Duodenal mucosa (tissue), 2 donors: Measurements from ENCODE around the gene ANKRD6.

ENCODE experiments used
- H3K27ac ChIP-seq: one replicate; pipeline ENCODE4 v1.7.0; 2013; ENCODE audit warnings: low read depth, low read length
- H3K27me3 ChIP-seq, 2 donors: one replicate each; pipeline ENCODE4 v1.7.0; 2013; ENCODE audit warnings: low read length in 2 of 2, control low read depth in 1 of 2; ENCODE audit not compliant: insufficient read depth in 2 of 2, control insufficient read depth in 1 of 2
- H3K36me3 ChIP-seq, 2 donors: one replicate each; pipeline ENCODE4 v1.7.0; 2013; ENCODE audit warnings: low read length in 2 of 2, control low read depth in 1 of 2; ENCODE audit not compliant: insufficient read depth in 2 of 2, control insufficient read depth in 1 of 2
- H3K4me1 ChIP-seq, 2 donors: one replicate each; pipeline ENCODE4 v1.7.0; 2013; ENCODE audit warnings: low read length in 2 of 2, control low read depth in 1 of 2; ENCODE audit not compliant: insufficient read depth in 2 of 2, control insufficient read depth in 1 of 2
- H3K4me3 ChIP-seq, 2 donors: one replicate each; pipeline ENCODE4 v1.7.0; 2013; ENCODE audit warnings: low read length in 2 of 2, low read depth in 1 of 2
- H3K9ac ChIP-seq, 2 donors: one replicate each; pipeline ENCODE4 v1.7.0; 2013; ENCODE audit warnings: low read length in 2 of 2, low read depth in 1 of 2
- H3K9me3 ChIP-seq, 2 donors: one replicate each; pipeline ENCODE4 v1.7.0; 2013; ENCODE audit warnings: low read length in 2 of 2, control low read depth in 1 of 2; ENCODE audit not compliant: control insufficient read depth in 1 of 2

Gene ANKRD6

GRCh38 chr6:89483111-89483720 lies 50.3 kb downstream of the ANKRD6 start:
- no peaks in the 10 kb centered on the region for H3K36me3 ChIP-seq
- no peak overlapping the region for H3K27ac ChIP-seq
- no peak overlapping the region for H3K4me3 ChIP-seq

DNA sequence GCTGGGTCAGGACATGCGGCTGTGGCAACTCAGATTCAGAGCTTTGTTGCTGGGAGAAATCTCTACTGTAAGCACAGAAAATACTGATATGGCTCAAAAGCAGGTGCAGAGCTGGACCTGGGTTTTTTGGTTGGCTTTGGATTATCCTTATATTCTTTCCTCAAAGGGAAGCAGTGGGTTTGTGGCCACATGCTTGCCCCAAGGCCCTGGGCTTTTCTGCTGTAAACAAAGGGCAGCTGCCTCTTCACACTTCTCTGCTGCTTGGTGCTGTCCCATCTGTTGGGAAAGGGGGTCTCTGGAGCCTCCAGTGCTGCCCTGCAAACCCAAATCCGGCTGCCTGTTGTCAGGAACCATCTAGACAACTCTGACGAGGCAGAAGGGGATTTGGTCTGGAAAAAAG lies 52.4 kb downstream of the ANKRD6 start:
- Histone ChIP-seq H3K4me1 (no peaks in the 10 kb centered on the region), H3K36me3 (no peaks in the 10 kb centered on the region), H3K4me3 (no peak overlapping the region), H3K9ac (no peak overlapping the region), H3K27me3 (no peaks in the 10 kb centered on the region), H3K27ac (no peak overlapping the region), H3K9me3 (no peaks in the 10 kb centered on the region)

More at GRCh38 chr6:89483111-89483720, 50.3 kb downstream of the ANKRD6 start:
- H3K9me3 ChIP-seq, result no peaks in the 10 kb centered on the region
- no peaks in the 10 kb centered on the region for H3K27me3 ChIP-seq
- H3K9ac ChIP-seq, result no peak overlapping the region
- H3K4me1 ChIP-seq, result no peaks in the 10 kb centered on the region

- H3K27me3 ChIP-seq, result no peaks in the 10 kb centered on the region
- H3K9ac ChIP-seq, result no peak overlapping the region
- H3K27ac ChIP-seq, result no peak overlapping the region
- H3K4me1 ChIP-seq, result no peaks in the 10 kb centered on the region
- no peaks in the 10 kb centered on the region for H3K9me3 ChIP-seq
- no peak overlapping the region for H3K4me3 ChIP-seq
- no peaks in the 10 kb centered on the region for H3K36me3 ChIP-seq
These were observed 54.9 kb downstream of the ANKRD6 start for GRCh38 chr6:89487864-89488263.

- H3K36me3 ChIP-seq, result no peaks in the 10 kb centered on the region
- no peak overlapping the region for H3K9ac ChIP-seq
- H3K27me3 ChIP-seq, result no peaks in the 10 kb centered on the region
- no peak overlapping the region for H3K27ac ChIP-seq
- H3K4me3 ChIP-seq, result no peak overlapping the region
- no peaks in the 10 kb centered on the region for H3K4me1 ChIP-seq
- H3K9me3 ChIP-seq, result no peaks in the 10 kb centered on the region
These were observed 55.5 kb downstream of the ANKRD6 start for GRCh38 chr6:89488438-89488837.

DNA sequence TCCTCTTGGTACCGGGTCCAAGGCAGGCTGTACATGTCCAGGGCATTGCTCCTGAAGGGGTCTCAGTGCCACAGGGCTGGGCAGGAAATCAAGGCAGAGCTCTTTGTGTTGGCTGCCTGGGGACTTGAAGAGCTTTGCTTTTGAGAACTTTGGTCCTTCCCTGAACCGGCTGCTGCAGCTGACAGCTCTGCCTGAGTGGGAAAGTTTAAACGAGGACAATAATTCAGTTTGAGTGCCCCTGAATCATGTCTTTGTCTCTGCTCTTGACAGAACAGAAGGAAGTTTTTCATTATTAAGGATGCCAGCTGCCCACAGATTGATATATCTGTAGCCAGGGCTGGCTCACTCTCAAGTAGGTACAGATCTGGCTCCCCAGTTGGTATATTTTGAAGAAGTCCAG lies 56.1 kb downstream of the ANKRD6 start:
- H3K9me3 ChIP-seq, result no peaks in the 10 kb centered on the region
- H3K4me3 ChIP-seq, result no peak overlapping the region
- H3K9ac ChIP-seq, result no peak overlapping the region
- no peak overlapping the region for H3K27ac ChIP-seq
- H3K36me3 ChIP-seq, result no peaks in the 10 kb centered on the region
- H3K4me1 ChIP-seq, result no peaks in the 10 kb centered on the region
- no peaks in the 10 kb centered on the region for H3K27me3 ChIP-seq

GRCh38 chr6:89492025-89492640 lies 59.2 kb downstream of the ANKRD6 start:
- Histone ChIP-seq H3K27me3 (no peaks in the 10 kb centered on the region), H3K27ac (no peak overlapping the region), H3K9me3 (no peaks in the 10 kb centered on the region), H3K9ac (no peak overlapping the region), H3K36me3 (no peaks in the 10 kb centered on the region), H3K4me1 (no peaks in the 10 kb centered on the region), H3K4me3 (no peak overlapping the region)

- Histone ChIP-seq H3K9me3 (no peaks in the 10 kb centered on the region), H3K27ac (no peak overlapping the region)
These were observed 61.3 kb downstream of the ANKRD6 start for GRCh38 chr6:89494131-89494793.

DNA sequence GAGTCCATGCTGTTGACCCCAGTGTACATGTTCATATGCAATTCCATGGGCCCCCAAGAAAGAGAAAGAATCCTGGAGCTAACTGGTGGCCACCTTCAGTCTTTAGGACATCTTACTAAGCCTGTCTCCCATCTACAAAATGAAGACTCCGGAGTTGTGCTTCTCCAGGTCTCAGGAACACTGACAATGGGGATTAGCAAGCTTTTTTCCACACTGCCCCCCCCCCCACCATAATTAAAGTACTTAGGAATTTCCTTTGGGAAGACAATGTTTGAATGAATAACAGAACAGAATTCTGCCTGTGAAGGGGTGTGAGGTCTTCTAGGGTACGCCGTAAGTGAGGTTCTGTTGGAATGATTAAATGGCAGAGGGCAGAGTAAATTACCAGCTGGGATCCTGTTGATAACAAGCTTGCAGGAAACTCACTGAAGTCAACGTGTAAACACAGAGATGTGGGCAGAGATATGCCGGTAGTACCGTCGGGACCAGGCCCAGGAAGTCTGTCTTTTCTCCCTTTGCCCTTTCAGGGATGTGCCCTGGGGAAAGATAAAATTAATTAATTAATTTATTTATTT lies 63.1 kb downstream of the ANKRD6 start:
- no peak overlapping the region for H3K4me3 ChIP-seq
- no peaks in the 10 kb centered on the region for H3K9me3 ChIP-seq
- H3K4me1 ChIP-seq, result no peaks in the 10 kb centered on the region
- no peaks in the 10 kb centered on the region for H3K36me3 ChIP-seq
- no peak overlapping the region for H3K9ac ChIP-seq
- H3K27ac ChIP-seq, result no peak overlapping the region
- H3K27me3 ChIP-seq, result no peaks in the 10 kb centered on the region

More at GRCh38 chr6:89494131-89494793, 61.3 kb downstream of the ANKRD6 start:
- no peaks in the 10 kb centered on the region for H3K27me3 ChIP-seq
- H3K4me1 ChIP-seq, result no peaks in the 10 kb centered on the region
- H3K36me3 ChIP-seq, result no peaks in the 10 kb centered on the region
- no peak overlapping the region for H3K4me3 ChIP-seq
- H3K9ac ChIP-seq, result no peak overlapping the region

- no peak overlapping the region for H3K9ac ChIP-seq
- H3K27me3 ChIP-seq, result no peaks in the 10 kb centered on the region
- no peaks in the 10 kb centered on the region for H3K36me3 ChIP-seq
- H3K27ac ChIP-seq, result no peak overlapping the region
- no peaks in the 10 kb centered on the region for H3K4me1 ChIP-seq
- no peaks in the 10 kb centered on the region for H3K9me3 ChIP-seq
- no peak overlapping the region for H3K4me3 ChIP-seq
These were observed 67.7 kb downstream of the ANKRD6 start for GRCh38 chr6:89500611-89501010.

DNA sequence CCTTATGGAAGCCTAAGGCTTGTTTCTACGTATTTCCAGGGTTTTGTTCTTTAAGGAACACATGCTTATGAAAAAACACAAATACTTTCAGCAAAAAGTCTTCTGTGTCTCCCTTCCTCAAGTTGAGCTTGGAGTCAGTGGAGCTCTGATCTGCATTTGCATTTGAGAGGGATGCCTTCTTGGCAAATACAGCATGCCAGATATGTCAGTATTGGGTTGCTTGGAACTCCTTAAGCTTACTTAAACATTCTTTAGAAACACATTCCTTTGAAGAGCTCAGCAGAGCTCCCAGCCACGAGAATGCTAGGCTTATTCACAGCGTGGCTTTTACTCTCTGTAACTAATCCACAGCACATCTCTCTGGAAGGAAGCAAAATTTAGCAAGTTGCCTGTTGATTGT lies 68.3 kb downstream of the ANKRD6 start:
- H3K9me3 ChIP-seq, result no peaks in the 10 kb centered on the region
- H3K36me3 ChIP-seq, result no peaks in the 10 kb centered on the region
- no peak overlapping the region for H3K27ac ChIP-seq
- H3K9ac ChIP-seq, result no peak overlapping the region
- no peak overlapping the region for H3K4me3 ChIP-seq
- no peaks in the 10 kb centered on the region for H3K27me3 ChIP-seq
- no peaks in the 10 kb centered on the region for H3K4me1 ChIP-seq
